HL-60/S4 (cell line): ENCODE results near the gene BTG1.

Source experiments
- in situ Hi-C: fragments of 300-500 bp; cut with MboI; formaldehyde crosslinking; loops from 2 replicates; pipeline ENCODE4 v1.14.3; 2022; ENCODE audit warnings: low sequenced_read_pairs

BTG1 gene

GRCh38 chr12:92133795-92134637, 11.6 kb downstream of the BTG1 start:
- in situ Hi-C loops, result no loop called here

GRCh38 chr12:92133171-92133570, 12.5 kb downstream of the BTG1 start:
- in situ Hi-C loops, result no loop called here

- in situ Hi-C loops, result no loop called here
Measured at GRCh38 chr12:92132288-92132687, 13.4 kb downstream of the BTG1 start.

- in situ Hi-C loops, result no loop called here
Measured at GRCh38 chr12:92130999-92131398, 14.6 kb downstream of the BTG1 start.

GRCh38 chr12:92129609-92130008, 16.0 kb downstream of the BTG1 start:
- in situ Hi-C loops, result no loop called here

GRCh38 chr12:92128612-92129011, 17.0 kb downstream of the BTG1 start:
- in situ Hi-C loops, result no loop called here

- in situ Hi-C loops, result no loop called here
Measured at GRCh38 chr12:92124689-92125029, 21.0 kb downstream of the BTG1 start.

GRCh38 chr12:92123780-92124688, 21.6 kb downstream of the BTG1 start:
- in situ Hi-C loops, result no loop called here

GRCh38 chr12:92122941-92123779, 22.5 kb downstream of the BTG1 start:
- in situ Hi-C loops, result no loop called here

- in situ Hi-C loops, result no loop called here
Measured at GRCh38 chr12:92121826-92122225, 23.8 kb downstream of the BTG1 start.

GRCh38 chr12:92118826-92119536, 26.7 kb downstream of the BTG1 start:
- in situ Hi-C loops, result no loop called here

- in situ Hi-C loops, result no loop called here
Measured at GRCh38 chr12:92114834-92115233, 30.8 kb downstream of the BTG1 start.

GRCh38 chr12:92111256-92111655, 34.4 kb downstream of the BTG1 start:
- in situ Hi-C loops, result no loop called here

GRCh38 chr12:92110083-92110640, 35.5 kb downstream of the BTG1 start:
- in situ Hi-C loops, result no loop called here

GRCh38 chr12:92109613-92110012, 36.0 kb downstream of the BTG1 start:
- in situ Hi-C loops, result no loop called here

GRCh38 chr12:92108651-92109050, 37.0 kb downstream of the BTG1 start:
- in situ Hi-C loops, result no loop called here

- in situ Hi-C loops, result no loop called here
Measured at GRCh38 chr12:92107621-92108131, 38.0 kb downstream of the BTG1 start.

- in situ Hi-C loops, result no loop called here
Measured at GRCh38 chr12:92107094-92107493, 38.6 kb downstream of the BTG1 start.

- in situ Hi-C loops, result no loop called here
Measured at GRCh38 chr12:92105676-92106075, 40.0 kb downstream of the BTG1 start.

GRCh38 chr12:92105110-92105509, 40.5 kb downstream of the BTG1 start:
- in situ Hi-C loops, result no loop called here
